ENCODE measurements around the gene MRPL3.

Gene MRPL3

DNA sequence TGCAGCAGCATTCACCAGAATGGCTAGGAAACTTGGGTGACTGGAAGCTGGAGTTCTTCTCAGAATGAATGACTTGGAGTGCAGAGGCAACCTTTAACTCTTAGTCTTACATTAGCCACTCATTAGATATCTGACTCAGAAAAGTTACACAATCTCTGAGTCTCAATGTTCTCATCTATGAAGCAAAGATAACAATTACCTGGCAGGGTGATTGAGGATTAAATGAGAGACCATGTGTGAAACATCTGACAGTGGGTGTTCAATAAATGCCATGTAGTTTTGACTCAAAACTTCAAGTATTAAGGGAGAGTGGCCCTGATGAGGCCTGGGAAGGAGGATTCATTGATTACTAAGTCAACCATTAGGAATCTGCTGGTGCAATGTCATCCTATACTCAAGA, 48.3 kb downstream of the MRPL3 start:
- Histone ChIP-seq H3K9me3 (ENCODE audit: low read length) (no peaks in the 10 kb centered on the region), H3K27ac (ENCODE audit: low read depth, low read length) (no peak overlapping the region), H3K9ac (ENCODE audit: low read length) (no peak overlapping the region), H3K27me3 (ENCODE audit: control insufficient read depth in 1 of 2, insufficient read depth in 2 of 2, low read length in 2 of 2) (no peaks in the 10 kb centered on the region), H3K4me1 (ENCODE audit: insufficient read depth, low read length) (no peaks in the 10 kb centered on the region), H3K4me3 (ENCODE audit: low read depth in 1 of 2, low read length in 2 of 2) (no peak overlapping the region), H3K36me3 (ENCODE audit: insufficient read depth, low read length) (peaks cover under 1% of the 10 kb centered on the region)

DNA sequence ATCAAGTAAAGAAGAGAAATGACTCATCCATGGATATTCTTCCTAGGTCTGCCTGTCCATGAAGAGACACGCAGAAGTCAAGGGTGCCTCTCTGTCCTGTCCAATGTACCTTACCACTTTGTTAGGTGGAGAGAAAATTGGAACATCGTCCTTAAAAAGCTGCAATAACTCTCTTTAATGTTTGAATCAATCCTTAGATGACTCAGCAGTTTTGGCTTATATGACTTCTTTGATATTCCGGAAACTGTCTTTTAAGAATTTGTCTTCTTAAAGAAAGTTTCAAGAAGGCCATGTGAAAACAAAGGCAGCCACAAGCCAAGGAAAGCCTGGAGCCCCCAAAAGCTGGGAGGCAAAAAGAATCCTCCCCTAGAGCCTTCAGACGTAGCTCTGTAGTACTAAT, 49.2 kb downstream of the MRPL3 start:
- Histone ChIP-seq H3K27ac (ENCODE audit: low read depth, low read length) (no peak overlapping the region), H3K4me1 (ENCODE audit: insufficient read depth, low read length) (no peaks in the 10 kb centered on the region), H3K36me3 (ENCODE audit: insufficient read depth, low read length) (no peaks in the 10 kb centered on the region), H3K9me3 (ENCODE audit: low read length) (no peaks in the 10 kb centered on the region), H3K4me3 (ENCODE audit: low read depth in 1 of 2, low read length in 2 of 2) (no peak overlapping the region), H3K27me3 (ENCODE audit: control insufficient read depth in 1 of 2, insufficient read depth in 2 of 2, low read length in 2 of 2) (no peaks in the 10 kb centered on the region), H3K9ac (ENCODE audit: low read length) (no peak overlapping the region)

DNA sequence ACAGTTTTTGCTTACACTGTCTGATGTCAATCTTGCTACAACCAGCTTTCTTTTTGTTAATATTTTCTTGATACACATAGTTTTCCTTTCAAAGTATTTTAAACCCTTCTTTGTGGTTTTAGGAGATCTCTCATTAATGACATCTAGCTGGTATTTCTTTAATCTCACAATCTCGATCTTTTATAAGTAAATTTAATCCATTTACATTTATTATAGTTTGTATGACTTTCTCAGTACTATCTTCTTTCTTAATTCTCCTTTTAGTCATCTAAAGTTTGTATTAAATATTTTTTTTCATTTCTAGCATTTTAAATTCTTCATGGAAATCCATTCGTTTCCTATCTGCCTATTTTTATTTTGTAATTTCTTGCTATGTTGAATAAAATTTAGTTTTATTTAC, 55.4 kb downstream of the MRPL3 start:
- no peak overlapping the region for H3K4me3 ChIP-seq (ENCODE audit: low read depth in 1 of 2, low read length in 2 of 2)
- no peaks in the 10 kb centered on the region for H3K36me3 ChIP-seq (ENCODE audit: insufficient read depth, low read length)
- H3K4me1 ChIP-seq (ENCODE audit: insufficient read depth, low read length), result no peaks in the 10 kb centered on the region
- H3K9me3 ChIP-seq (ENCODE audit: low read length), result no peaks in the 10 kb centered on the region
- no peaks in the 10 kb centered on the region for H3K27me3 ChIP-seq (ENCODE audit: control insufficient read depth in 1 of 2, insufficient read depth in 2 of 2, low read length in 2 of 2)
- H3K27ac ChIP-seq (ENCODE audit: low read depth, low read length), result no peak overlapping the region
- H3K9ac ChIP-seq (ENCODE audit: low read length), result no peak overlapping the region

DNA sequence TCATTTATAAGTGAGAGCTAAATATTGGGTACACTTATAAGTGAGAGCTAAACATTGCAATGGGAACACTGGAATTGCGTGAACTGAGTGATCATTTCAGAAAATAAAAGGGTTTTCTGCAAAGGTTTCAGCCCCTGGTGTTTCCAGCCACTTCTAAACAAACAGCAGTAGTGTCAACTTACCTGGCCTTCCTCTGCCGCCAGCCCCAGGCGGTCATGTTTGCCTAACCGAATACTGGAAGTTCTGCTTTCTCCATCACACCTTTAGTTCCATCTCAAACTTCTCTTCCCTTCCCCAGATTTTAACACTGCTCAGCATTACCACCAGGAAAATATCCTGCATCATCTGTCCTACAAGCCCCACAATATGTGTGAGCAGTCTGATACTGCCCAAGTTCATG, 58.6 kb downstream of the MRPL3 start:
- H3K9ac ChIP-seq (ENCODE audit: low read length), result no peak overlapping the region
- H3K27ac ChIP-seq (ENCODE audit: low read depth, low read length), result no peak overlapping the region
- H3K4me3 ChIP-seq (ENCODE audit: low read depth in 1 of 2, low read length in 2 of 2), result no peak overlapping the region
- H3K27me3 ChIP-seq (ENCODE audit: control insufficient read depth in 1 of 2, insufficient read depth in 2 of 2, low read length in 2 of 2), result no peaks in the 10 kb centered on the region
- H3K36me3 ChIP-seq (ENCODE audit: insufficient read depth, low read length), result no peaks in the 10 kb centered on the region
- no peaks in the 10 kb centered on the region for H3K9me3 ChIP-seq (ENCODE audit: low read length)
- no peaks in the 10 kb centered on the region for H3K4me1 ChIP-seq (ENCODE audit: insufficient read depth, low read length)

DNA sequence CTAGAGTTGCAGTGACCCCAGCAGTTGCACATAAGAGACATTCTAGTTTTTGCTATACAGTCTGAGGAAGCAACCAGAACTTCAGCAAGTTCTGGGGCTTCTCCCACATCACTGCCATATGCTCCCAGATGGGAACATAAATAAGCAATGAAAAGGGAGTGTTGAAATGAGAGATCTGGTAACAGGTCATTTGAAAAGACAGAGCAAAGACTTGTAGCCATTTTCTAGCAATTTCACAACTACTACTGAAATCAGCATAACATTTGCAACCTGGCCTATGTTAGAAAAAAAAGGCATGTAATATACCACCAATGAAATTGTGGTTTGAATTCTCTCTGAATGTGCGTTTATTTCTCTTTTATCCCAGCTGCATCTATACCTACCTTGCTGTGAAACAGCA, 63.7 kb downstream of the MRPL3 start:
- no peaks in the 10 kb centered on the region for H3K36me3 ChIP-seq (ENCODE audit: insufficient read depth, low read length)
- H3K9ac ChIP-seq (ENCODE audit: low read length), result no peak overlapping the region
- H3K9me3 ChIP-seq (ENCODE audit: low read length), result no peaks in the 10 kb centered on the region
- H3K4me1 ChIP-seq (ENCODE audit: insufficient read depth, low read length), result no peaks in the 10 kb centered on the region
- no peak overlapping the region for H3K27ac ChIP-seq (ENCODE audit: low read depth, low read length)
- H3K27me3 ChIP-seq (ENCODE audit: control insufficient read depth in 1 of 2, insufficient read depth in 2 of 2, low read length in 2 of 2), result no peaks in the 10 kb centered on the region
- no peak overlapping the region for H3K4me3 ChIP-seq (ENCODE audit: low read depth in 1 of 2, low read length in 2 of 2)

DNA sequence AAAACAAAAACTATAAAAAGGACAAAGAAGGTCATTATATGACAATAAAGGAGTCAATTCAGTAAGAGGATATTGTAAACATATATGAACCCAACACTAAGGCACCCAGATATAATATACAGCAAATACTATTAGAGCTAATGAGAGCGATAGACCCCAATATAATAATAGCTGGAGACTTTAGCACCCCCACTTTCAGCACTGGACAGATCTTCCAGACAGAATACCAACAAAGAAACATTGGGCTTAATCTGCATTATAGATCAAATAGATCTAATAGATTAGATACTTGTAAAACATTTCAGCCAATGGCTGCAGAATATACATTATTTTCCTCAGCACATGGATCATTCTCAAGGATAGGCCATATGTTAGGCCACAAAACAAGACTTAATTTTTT, 67.8 kb downstream of the MRPL3 start:
- no peaks in the 10 kb centered on the region for H3K27me3 ChIP-seq (ENCODE audit: control insufficient read depth in 1 of 2, insufficient read depth in 2 of 2, low read length in 2 of 2)
- H3K36me3 ChIP-seq (ENCODE audit: insufficient read depth, low read length), result no peaks in the 10 kb centered on the region
- no peak overlapping the region for H3K27ac ChIP-seq (ENCODE audit: low read depth, low read length)
- H3K4me3 ChIP-seq (ENCODE audit: low read depth in 1 of 2, low read length in 2 of 2), result no peak overlapping the region
- no peaks in the 10 kb centered on the region for H3K9me3 ChIP-seq (ENCODE audit: low read length)
- no peaks in the 10 kb centered on the region for H3K4me1 ChIP-seq (ENCODE audit: insufficient read depth, low read length)
- no peak overlapping the region for H3K9ac ChIP-seq (ENCODE audit: low read length)

DNA sequence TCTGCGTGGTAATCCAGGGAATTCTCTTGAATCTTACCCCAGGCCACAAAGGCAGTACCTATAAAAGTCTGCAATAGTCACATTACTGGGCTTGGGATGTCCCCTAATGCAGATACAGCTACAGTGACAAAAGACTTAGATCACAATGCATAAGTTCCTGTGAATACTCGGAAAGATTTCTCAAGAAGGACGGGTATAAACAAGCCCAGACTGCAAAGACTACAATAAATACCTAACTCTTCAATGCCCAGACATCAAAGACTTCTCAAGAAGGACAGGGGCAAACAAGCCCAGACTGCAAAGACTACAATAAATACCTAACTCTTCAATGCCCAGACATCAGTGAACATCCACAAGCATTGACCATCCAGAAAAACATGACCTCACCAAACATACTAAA, 70.3 kb downstream of the MRPL3 start:
- Histone ChIP-seq H3K27me3 (ENCODE audit: control insufficient read depth in 1 of 2, insufficient read depth in 2 of 2, low read length in 2 of 2) (no peaks in the 10 kb centered on the region), H3K4me1 (ENCODE audit: insufficient read depth, low read length) (no peaks in the 10 kb centered on the region), H3K27ac (ENCODE audit: low read depth, low read length) (no peak overlapping the region), H3K4me3 (ENCODE audit: low read depth in 1 of 2, low read length in 2 of 2) (no peak overlapping the region), H3K9ac (ENCODE audit: low read length) (no peak overlapping the region), H3K36me3 (ENCODE audit: insufficient read depth, low read length) (no peaks in the 10 kb centered on the region), H3K9me3 (ENCODE audit: low read length) (no peaks in the 10 kb centered on the region)

DNA sequence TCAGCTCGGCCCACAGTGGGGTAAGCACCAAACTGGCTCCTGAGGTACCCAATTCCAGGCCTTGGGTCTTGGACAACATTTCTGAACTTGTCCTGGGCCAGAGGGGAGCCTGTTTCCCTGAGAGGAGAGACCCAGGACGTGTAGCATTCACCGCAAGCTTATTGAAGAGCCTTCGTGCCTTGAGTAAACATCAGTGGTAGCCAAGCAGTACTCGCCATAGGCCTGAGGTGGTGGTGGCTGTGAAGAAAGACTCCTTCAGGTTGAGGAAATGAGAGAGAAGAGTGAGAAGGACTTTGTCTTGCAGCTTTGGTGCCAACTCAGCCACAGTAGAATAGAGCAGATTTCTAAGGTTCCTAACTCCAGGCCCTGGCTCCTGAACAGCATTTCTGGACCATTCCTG, 71.0 kb downstream of the MRPL3 start:
- Histone ChIP-seq H3K9me3 (ENCODE audit: low read length) (no peaks in the 10 kb centered on the region), H3K4me3 (ENCODE audit: low read depth in 1 of 2, low read length in 2 of 2) (no peak overlapping the region), H3K27ac (ENCODE audit: low read depth, low read length) (no peak overlapping the region), H3K9ac (ENCODE audit: low read length) (no peak overlapping the region), H3K4me1 (ENCODE audit: insufficient read depth, low read length) (no peaks in the 10 kb centered on the region), H3K27me3 (ENCODE audit: control insufficient read depth in 1 of 2, insufficient read depth in 2 of 2, low read length in 2 of 2) (no peaks in the 10 kb centered on the region), H3K36me3 (ENCODE audit: insufficient read depth, low read length) (no peaks in the 10 kb centered on the region)

DNA sequence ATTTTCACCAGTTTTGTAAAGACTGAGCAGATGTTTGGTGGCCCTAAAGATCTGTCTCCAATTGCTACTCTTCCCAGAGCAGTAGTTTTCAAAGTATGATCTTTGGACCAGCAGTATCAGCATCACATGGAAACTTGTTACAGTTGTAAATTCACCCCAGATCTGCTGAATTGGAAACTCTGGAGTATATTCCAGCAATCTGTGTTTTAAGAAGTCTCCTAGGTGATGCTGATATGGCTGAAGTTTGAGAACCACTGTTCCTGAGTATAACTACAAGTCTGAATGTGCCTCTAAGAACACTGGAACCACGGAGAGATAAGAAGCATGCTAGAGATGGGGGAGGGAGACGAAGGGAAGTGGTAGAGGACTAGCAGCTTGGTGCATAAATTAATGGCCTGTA, 75.5 kb downstream of the MRPL3 start:
- Histone ChIP-seq H3K4me1 (ENCODE audit: insufficient read depth, low read length) (no peaks in the 10 kb centered on the region), H3K9me3 (ENCODE audit: low read length) (no peaks in the 10 kb centered on the region), H3K36me3 (ENCODE audit: insufficient read depth, low read length) (no peaks in the 10 kb centered on the region), H3K9ac (ENCODE audit: low read length) (no peak overlapping the region), H3K4me3 (ENCODE audit: low read depth in 1 of 2, low read length in 2 of 2) (no peak overlapping the region), H3K27ac (ENCODE audit: low read depth, low read length) (no peak overlapping the region), H3K27me3 (ENCODE audit: control insufficient read depth in 1 of 2, insufficient read depth in 2 of 2, low read length in 2 of 2) (no peaks in the 10 kb centered on the region)

DNA sequence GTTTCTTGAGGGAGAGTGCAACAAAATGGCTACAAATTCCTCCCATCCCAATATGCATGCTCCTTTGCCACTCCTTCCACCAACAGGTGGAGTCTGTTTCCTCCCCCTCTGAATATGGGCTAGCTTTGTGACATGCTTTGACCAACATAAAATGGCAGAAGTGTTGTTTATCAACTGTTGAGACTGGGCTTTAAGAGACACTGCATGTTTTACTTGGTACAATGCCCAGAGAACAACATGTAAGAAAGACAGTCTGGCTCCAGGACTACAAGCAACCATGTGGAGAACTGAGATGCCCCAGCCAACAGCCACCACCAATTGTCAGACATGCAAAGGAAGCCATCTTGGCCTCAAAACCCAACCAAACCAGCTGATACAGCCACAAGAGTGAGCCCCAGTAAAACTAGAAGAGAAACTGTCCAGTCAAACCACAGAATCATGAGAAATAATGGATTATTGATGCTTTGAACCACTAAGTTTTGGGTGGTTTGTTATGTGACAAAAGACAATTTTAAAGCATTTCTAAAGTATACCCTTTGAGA, 80.7 kb downstream of the MRPL3 start:
- Histone ChIP-seq H3K4me3 (ENCODE audit: low read depth in 1 of 2, low read length in 2 of 2) (no peak overlapping the region), H3K27ac (ENCODE audit: low read depth, low read length) (no peak overlapping the region), H3K9me3 (ENCODE audit: low read length) (no peaks in the 10 kb centered on the region), H3K27me3 (ENCODE audit: control insufficient read depth in 1 of 2, insufficient read depth in 2 of 2, low read length in 2 of 2) (no peaks in the 10 kb centered on the region), H3K36me3 (ENCODE audit: insufficient read depth, low read length) (no peaks in the 10 kb centered on the region), H3K9ac (ENCODE audit: low read length) (no peak overlapping the region), H3K4me1 (ENCODE audit: insufficient read depth, low read length) (no peaks in the 10 kb centered on the region)

DNA sequence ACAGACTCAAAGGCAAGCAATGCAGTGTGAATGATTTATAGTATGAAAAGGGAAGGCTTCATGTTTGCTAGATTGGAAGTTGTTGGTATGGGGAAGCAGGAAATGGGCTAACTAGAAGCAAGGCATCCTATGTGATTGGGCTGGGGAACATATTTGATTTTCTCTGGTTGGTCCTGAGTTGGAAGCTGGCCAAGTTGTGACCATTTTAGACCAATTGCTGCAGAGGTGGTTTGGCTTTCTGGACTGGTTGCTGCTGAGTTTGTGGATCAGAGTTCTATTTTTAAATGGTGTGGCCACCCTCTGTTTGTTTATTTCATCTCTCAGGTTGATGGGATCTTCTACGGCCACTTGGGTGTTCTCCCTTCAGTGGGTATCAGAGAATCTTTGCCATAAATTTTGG, 81.5 kb downstream of the MRPL3 start:
- Histone ChIP-seq H3K9me3 (ENCODE audit: low read length) (no peaks in the 10 kb centered on the region), H3K27ac (ENCODE audit: low read depth, low read length) (no peak overlapping the region), H3K36me3 (ENCODE audit: insufficient read depth, low read length) (no peaks in the 10 kb centered on the region), H3K27me3 (ENCODE audit: control insufficient read depth in 1 of 2, insufficient read depth in 2 of 2, low read length in 2 of 2) (no peaks in the 10 kb centered on the region), H3K4me1 (ENCODE audit: insufficient read depth, low read length) (no peaks in the 10 kb centered on the region), H3K4me3 (ENCODE audit: low read depth in 1 of 2, low read length in 2 of 2) (no peak overlapping the region), H3K9ac (ENCODE audit: low read length) (no peak overlapping the region)

DNA sequence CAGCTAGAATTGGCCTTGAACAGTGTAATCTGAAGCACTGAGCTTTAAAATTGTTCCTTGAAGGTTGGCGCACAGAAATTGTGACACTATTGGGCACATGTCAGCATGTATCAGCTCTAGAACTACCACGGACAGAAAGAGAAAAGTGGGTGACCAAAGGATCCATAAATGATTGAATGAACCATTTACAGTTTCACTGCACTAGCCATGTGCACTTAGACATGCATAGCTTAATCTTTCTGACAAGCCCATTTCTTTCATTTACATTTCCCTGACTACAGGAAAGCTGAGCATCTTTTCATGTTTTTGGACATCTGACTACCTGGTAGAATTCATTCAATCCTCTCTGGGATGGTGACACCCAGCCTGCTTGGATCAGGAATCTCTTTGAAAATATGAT, 85.0 kb downstream of the MRPL3 start:
- no peaks in the 10 kb centered on the region for H3K36me3 ChIP-seq (ENCODE audit: insufficient read depth, low read length)
- H3K27me3 ChIP-seq (ENCODE audit: control insufficient read depth in 1 of 2, insufficient read depth in 2 of 2, low read length in 2 of 2), result no peaks in the 10 kb centered on the region
- H3K9ac ChIP-seq (ENCODE audit: low read length), result no peak overlapping the region
- H3K27ac ChIP-seq (ENCODE audit: low read depth, low read length), result no peak overlapping the region
- no peaks in the 10 kb centered on the region for H3K9me3 ChIP-seq (ENCODE audit: low read length)
- H3K4me1 ChIP-seq (ENCODE audit: insufficient read depth, low read length), result no peaks in the 10 kb centered on the region
- no peak overlapping the region for H3K4me3 ChIP-seq (ENCODE audit: low read depth in 1 of 2, low read length in 2 of 2)
